GM19324 (cell line): ENCODE measurements around the gene PLCH2.

Experiments
- ATAC-seq: cut with Tn5 transposase; IDR thresholded peaks from one replicate; pipeline ENCODE4 v1.9.1; 2021; ENCODE audit warnings: mild to moderate bottlenecking, moderate library complexity; ENCODE audit not compliant: unreplicated experiment, low FRiP score

PLCH2 gene

GRCh38 chr1:2474933-2475371, 1.1 kb upstream of the PLCH2 start:
- ATAC-seq, result no peak

GRCh38 chr1:2475571-2475970, 518 bp upstream of the PLCH2 start:
- no peak for ATAC-seq

- no peak for ATAC-seq
Measured at GRCh38 chr1:2477309-2477708, 1.2 kb downstream of the PLCH2 start.

GRCh38 chr1:2477791-2478499, 1.9 kb downstream of the PLCH2 start:
- no peak for ATAC-seq

DNA sequence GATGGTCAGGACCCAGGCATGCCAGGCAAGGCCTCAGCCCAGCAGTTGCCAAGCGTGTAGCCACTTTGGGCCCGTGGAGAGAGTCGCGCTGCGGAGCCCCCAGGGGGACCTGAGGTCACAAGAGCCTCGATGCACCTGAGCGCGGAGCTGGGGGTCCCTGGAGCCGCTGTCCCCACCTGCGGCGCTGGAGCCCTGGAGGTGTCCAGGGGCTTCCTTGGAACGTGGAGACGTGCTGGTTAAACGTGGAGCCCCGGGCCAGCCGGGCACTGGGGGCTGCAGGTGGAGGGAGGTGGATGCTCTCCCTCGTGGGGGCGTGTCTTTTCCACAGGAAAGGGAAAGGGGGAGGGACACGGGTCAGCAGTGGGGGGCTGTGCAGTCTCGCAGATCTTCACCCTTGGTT, 3.1 kb downstream of the PLCH2 start:
- ATAC-seq, result no peak

GRCh38 chr1:2479618-2480017, 3.5 kb downstream of the PLCH2 start:
- no peak for ATAC-seq

- no peak for ATAC-seq
Measured at GRCh38 chr1:2480236-2480985, 4.3 kb downstream of the PLCH2 start.

DNA sequence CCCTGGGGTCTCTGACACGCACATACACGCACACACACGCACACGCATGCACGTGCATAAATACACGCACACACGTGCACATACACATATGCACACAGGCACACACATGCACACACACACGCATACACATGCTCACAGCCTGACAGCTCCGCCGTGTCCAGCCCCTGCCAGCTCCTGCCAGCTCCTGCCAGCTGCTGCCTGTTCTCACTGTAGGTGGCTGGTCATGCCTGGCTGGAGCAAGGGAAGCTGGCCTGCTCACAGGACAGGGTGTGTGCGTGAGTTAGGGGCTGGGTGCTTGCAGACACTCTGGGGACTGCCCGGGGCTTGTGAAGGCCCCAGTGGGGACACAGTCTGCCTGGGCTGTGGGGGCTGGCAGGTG, 4.9 kb downstream of the PLCH2 start:
- no peak for ATAC-seq

DNA sequence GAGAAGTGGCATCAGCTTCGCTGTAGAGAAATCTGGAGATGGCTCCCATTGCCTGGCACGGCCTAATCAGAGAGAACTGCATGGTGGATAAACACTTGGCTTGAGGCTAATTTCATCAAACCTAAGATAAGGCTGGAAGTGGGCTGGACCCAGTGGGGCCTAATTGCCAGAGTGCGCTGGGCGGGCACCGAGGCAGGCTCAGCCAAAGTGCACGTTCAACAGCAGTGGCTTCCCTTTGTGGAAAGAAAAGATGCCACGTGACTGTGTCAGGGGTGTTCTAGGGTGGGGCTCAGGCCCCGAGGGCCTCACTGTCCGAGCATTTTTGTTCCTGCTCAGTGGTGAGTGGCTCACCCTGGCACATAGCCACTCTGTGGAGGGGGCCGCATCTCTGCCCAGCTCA, 5.8 kb downstream of the PLCH2 start:
- no peak for ATAC-seq

- ATAC-seq, result no peak
Measured at GRCh38 chr1:2482588-2482987, 6.5 kb downstream of the PLCH2 start.

GRCh38 chr1:2483026-2483425, 6.9 kb downstream of the PLCH2 start:
- ATAC-seq, result no peak

GRCh38 chr1:2483970-2484369, 7.9 kb downstream of the PLCH2 start:
- ATAC-seq, result no peak

DNA sequence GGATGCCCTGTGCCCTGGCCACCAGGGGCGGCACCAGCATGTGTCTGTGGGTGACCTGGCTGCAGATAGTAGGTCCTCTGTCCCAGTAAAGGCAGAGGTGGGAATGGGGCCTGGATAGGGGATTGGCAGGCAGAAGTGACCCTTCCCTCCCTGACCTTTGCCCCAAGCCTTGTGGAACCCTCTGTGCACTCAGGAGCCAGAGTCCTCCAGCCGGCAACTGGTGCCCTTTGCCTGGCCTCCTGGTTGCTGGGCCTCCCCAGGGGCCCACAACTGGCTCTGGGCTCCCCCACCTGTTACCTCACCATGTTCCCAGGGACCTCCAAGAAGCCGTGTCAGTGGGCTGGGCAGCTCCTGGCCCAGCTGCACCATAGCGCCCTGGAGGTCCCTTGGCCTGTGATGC, 10.0 kb downstream of the PLCH2 start:
- no peak for ATAC-seq

GRCh38 chr1:2486558-2486957, 10.5 kb downstream of the PLCH2 start:
- ATAC-seq, result no peak

GRCh38 chr1:2488688-2489087, 12.6 kb downstream of the PLCH2 start:
- ATAC-seq, result no peak

DNA sequence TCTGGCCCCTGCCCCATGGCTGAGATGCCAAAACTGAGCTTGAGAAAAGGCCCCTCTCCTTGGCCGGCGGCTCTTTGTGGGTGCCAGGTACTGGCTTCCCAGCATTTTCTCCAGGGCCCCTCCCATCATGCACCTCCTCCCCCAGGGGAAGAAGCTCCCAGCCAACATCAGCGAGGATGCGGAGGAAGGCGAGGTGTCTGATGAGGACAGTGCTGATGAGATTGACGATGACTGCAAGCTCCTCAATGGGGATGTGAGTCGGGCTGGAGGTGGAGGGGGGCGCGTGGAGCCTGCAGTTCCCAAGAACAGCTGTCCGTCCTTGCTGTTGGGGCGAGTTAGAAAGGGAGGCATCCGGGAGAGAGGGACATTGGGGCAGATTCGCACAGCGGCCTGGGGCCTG, 13.5 kb downstream of the PLCH2 start:
- no peak for ATAC-seq

DNA sequence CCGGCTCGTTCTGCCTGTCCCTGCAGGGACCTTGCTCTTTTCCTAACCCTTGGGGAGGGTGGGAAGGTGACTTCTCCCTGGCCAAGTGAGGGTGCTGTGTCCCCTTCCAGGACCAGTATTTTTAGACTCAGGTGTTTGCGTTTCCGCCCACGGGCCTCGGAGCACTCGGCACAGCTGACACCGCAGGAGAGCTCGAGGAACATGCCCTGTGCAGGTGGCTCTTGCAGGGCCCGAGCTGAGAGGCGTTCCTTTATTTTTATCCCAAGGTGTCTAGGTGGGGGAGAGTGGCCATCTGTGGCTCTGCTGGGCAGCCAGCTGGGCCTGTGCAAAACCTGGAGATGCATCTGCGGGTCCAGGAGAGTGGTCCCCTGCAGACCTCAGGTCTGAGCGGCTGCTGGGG, 16.0 kb downstream of the PLCH2 start:
- no peak for ATAC-seq

GRCh38 chr1:2493218-2493617, 17.1 kb downstream of the PLCH2 start:
- ATAC-seq, result no peak

- no peak for ATAC-seq
Measured at GRCh38 chr1:2493691-2494322, 17.7 kb downstream of the PLCH2 start.

GRCh38 chr1:2494323-2494693, 18.2 kb downstream of the PLCH2 start:
- ATAC-seq, result no peak

DNA sequence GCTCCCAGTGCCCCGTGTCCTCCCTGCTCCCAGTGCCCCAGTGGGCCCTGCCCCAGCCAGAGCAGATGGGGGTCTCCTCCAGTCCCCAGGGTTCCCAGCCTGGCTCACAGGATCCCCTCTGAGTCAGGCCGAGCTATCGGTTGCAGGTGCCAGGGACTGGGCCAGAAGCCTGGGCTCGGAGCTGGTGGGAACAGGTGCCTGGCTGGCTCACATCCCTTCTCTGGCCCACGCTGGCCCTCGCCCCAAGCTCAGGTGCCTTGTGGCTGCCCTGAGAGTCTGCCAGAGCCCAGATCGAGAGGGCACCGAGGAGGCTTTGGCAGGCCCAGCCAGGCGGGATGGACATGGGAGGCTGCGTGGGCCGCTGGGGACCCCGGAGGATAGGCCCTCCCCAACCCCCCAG, 18.9 kb downstream of the PLCH2 start:
- ATAC-seq, result no peak

GRCh38 chr1:2495546-2495945, 19.5 kb downstream of the PLCH2 start:
- no peak for ATAC-seq
